Measurements from ENCODE around the gene BTRC.

BTRC gene

DNA sequence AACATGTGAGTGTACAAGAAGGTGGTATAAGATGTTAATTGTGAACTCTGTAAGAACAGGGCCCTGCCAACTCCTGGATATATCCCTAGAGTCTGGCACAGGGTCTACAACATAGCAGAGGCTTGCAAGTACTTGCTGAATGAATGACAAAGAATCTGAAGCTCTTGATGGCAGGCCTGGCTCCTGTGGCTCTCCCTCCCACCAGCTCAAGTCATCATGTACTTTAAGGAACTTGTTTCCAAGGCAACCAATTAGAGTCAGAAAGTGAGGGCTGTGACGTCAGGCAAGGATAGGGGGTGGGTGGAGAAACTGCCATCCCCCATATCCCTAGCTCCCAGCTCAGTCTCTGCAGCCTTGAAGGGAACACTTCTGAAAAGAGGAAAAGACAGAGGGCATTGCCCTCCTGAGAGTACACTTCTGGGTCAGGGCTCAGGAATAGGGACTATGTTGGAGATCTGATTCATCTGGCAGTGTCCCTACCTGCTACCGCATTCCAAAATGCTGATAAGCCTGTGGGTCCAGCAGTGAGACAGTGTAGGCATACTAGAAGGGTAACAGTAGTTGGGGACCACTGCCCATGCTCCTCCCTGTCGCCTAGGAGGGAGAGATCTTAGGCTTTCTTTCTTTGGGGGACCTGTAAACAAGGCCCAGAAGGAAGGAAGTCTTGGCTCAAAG is 34.6 kb upstream of the BTRC start:
- TF ChIP-seq CTCF (IDR thresholded peaks at IDR 0.05): no peak

GRCh38 chr10:101321073-101321472 is 32.9 kb upstream of the BTRC start:
- no peak for TF ChIP-seq CTCF (IDR thresholded peaks at IDR 0.05)

- TF ChIP-seq CTCF (IDR thresholded peaks at IDR 0.05): no peak
These were observed 31.5 kb upstream of the BTRC start for GRCh38 chr10:101322266-101323108.

DNA sequence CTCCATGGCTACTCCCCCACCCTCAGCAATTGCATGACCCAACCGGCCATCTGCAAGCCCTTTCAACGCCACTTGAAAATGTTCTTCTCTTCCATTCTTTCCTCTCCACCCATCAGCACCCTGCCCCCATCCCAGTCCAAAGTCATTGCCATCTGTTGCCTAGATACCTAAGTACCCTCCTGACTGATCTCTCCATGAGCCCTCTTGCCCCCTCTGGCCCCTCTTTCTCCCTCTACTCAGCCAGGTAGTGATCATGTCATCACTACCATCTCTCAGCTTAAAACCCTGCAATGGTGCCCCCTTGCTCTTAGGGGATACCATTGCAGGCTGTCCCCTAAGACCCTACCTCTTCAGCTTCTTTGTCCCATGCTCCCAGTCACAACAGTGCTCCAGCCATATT is 30.5 kb upstream of the BTRC start:
- TF ChIP-seq CTCF (IDR thresholded peaks at IDR 0.05): no peak

- no peak for TF ChIP-seq CTCF (IDR thresholded peaks at IDR 0.05)
These were observed 24.5 kb upstream of the BTRC start for GRCh38 chr10:101329341-101330032.

DNA sequence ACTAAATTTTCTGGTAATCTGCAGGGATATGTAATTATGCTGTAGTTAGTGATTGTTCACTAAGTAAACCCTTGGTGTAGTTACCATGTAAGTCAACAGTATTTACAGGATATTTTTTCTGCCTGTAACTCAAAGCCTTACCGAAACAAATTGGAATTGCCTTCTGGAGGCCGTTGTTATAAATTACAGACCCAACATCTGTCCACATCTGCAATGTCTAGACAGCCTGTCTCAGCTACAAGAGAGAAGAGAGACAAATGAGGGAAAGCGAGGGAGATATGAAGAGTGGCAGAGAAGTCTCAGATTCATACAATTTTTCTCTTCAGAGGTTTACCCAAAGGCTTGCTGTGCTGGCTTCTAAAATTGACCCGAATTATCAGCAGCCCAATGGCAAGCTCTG is 23.7 kb upstream of the BTRC start:
- TF ChIP-seq CTCF (IDR thresholded peaks at IDR 0.05): no peak

- TF ChIP-seq CTCF (IDR thresholded peaks at IDR 0.05): no peak
These were observed 23.2 kb upstream of the BTRC start for GRCh38 chr10:101330631-101331225.
